ENCODE measurements around the gene PRPSAP2.
"Not testable (repeated sequence)": the region's sequence is repeated elsewhere in the genome, so short reads cannot be mapped to it uniquely, and the experiment has no call there.

- not testable (repeated sequence) for TF ChIP-seq CTCF (IDR thresholded peaks at IDR 0.05 in 8 of 11, conservative IDR thresholded peaks at IDR 0.05 in 3 of 11); POLR2A (IDR thresholded peaks at IDR 0.05); POLR2AphosphoS5 (IDR thresholded peaks at IDR 0.05)
Observed at GRCh38 chr17:18864996-18865395, 7.1 kb downstream of the PRPSAP2 start.

Data from spleen (tissue), 7 donors.